HT-29 (cell line): ENCODE measurements around the gene SCLY. TPM values are rescaled to one million over a fixed set of nuclear protein-coding genes. Genes with fewer than 3 reads are reported as not detected.

ENCODE experiments used
- DNase-seq: peaks from one replicate; pipeline ENCODE4 v3.0.0-alpha.2; 2015; ENCODE audit warnings: low spot score
- total RNA-seq: library from RNA; depleted of rRNA; stranded (reverse); fragments of >200 nt; shearing (Covaris generic); gene quantifications from 2 replicates; pipeline ENCODE4 v1.2.3, GENCODE V29; 2014

The SCLY gene
- total RNA-seq, 1 experiment from 2014 or later: 41.6 TPM

DNA sequence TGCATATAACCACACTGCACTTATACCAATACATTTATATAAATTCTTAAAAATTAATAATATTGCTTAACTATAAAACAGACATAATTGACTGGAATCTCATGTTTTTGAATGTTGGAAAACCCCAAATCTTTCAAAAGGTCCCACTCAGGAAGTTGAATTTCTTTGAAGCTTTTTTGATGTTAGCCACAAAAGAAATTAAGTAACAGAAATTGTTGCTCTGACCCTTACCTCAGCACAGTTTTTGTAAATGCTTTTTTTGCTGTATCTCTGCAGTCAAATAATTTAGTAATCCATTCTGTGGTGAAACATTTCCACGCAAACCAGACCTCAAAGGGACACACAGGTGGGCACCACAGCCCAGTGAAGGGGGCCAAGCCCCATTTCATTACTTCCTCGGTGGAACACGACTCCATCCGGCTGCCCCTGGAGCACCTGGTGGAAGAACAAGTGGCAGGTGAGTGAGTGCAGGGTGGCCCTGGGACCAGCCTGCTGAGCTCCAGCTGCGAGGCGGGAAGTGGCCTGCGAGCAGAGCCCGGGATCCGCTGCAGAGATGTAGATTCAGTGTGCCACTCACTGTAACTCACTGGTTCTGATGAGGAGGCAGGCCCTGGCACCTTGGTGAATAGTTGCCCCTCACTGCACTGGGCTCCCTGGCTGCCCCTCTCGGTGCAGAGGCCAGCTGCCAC lies 8.4 kb downstream of the SCLY start:
- no peak for DNase-seq

DNA sequence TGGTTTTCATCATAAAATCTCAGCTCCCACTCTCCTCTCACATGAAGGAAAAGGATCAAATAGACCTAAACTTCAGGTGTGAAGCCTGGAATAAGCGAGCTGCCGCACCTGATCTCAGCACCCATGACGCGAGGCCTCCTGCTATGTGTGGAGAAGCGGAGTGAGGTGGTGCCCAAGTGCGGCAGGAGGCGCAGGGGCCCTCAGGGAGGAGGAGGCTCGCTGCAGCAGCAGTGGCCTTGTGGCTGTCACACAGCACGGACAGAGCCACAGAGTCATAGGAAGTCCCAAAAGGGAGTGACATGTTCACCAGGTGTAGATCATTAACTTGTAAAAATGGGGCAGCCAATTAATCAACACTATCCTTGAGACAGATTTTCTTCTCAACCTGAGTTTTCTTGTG lies 9.1 kb downstream of the SCLY start:
- DNase-seq: no peak

DNA sequence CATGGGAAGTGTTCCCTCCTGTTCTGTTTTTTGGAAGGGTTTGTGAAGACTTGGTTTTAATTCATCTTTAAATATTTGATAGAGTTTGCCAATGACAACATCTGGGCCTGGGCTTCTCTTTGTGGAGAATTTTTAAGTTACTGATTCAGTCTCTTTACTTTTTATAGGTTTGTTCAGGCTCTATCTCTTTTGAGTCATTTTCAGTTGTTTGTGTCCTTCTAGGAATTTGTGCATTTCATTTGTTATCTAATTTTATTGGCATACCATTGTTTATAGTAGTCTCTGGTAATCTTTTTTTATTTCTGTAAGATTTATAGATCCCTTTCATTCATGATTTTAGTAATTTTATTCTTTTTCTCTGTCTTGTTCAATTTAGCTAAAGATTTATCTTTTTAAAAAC lies 14.6 kb downstream of the SCLY start:
- no peak for DNase-seq

DNA sequence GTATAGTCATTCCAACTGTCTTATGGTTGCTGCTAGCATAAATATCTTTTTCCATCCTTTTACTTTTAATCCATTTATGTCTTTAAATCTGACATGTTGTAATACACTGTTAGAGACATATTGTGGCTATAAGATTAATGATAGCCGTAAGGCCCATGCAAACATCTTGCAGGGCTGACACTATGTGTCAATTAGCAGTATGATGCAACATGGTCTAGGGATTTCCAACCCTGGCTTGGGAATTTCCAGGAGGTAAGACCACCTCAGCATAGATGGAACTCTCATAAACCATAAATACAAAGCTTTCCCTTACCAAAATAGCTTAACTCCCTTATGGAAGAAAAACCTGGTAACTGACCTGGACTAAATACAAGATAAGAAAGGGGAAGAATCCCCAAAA lies 16.5 kb downstream of the SCLY start:
- no peak for DNase-seq

DNA sequence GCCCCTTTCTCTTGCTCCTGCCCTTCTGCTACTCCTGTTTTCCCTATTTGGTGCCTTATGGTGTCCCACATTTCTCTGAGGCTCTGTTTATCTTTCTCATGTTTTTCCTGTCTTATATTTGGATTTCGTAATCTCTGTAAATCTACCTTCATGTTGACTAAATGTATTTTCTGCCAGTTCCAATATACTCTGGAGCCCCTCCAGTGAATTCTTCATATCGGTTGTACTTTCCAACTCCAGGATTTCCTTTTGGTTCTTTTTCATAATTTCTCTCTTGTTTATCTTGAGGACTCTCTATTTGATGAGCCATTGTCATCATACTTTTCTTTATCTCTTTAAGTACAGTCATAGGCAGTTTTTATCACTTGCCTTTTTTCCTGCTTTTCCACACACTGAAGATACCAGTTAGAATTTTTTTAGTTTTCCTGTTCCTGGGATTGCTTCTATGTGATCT lies 19.1 kb downstream of the SCLY start:
- DNase-seq: no peak

DNA sequence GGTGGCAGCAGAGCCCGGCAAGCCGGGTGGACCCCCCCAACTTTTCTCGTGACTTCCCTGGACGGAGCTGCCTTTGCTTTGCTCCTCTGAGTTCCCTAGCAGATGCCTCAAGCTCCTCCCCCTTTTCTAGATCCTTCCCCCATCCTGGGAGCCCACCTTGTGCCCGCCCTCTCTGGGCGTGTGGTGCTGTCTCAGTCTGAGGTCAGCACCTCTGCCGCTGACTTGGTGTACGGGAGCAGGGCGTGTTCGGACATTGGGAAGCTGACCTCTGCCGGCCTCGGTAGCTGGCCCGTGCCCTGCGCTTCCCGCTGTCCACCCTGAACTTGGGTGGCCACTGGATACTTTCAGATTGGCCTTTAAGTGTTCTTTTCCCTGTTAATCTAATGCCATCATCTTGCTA lies 19.7 kb downstream of the SCLY start:
- DNase-seq: no peak

DNA sequence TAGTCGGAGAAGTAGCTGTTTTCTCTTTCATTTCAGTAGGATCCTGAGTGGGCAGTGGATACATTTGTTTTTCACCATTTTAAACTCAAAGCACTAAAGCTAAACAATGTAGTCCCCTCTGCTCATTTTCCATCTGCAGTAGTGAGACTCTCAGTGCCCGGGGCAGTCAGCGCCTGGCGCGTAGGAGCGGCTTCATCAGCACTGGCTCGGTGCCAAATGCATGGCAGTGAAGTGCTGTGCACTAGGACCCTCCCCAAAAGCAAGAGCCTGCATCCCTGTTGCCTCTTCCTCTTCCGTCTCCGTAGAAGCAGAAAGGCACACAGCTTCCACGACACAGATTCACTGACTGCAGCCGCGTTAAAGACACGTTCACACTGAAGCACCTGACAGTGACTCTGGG lies 20.3 kb downstream of the SCLY start:
- no peak for DNase-seq

DNA sequence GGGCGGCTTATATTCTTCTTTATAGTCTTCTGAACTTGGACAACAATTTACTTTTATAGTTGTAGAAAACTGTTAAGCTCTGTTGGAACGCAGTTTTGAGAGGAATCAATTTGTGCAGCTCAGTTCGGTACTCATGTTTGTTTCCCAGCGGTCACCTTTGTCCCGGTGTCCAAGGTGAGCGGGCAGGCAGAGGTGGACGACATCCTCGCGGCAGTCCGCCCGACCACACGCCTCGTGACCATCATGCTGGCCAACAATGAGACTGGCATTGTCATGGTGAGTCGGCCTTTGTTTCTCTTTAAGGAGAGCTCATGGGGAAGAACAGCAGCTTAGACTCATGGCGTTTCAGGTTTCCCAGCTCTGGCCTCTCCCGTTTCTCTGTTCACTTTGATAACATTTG lies 20.8 kb downstream of the SCLY start:
- DNase-seq: no peak

DNA sequence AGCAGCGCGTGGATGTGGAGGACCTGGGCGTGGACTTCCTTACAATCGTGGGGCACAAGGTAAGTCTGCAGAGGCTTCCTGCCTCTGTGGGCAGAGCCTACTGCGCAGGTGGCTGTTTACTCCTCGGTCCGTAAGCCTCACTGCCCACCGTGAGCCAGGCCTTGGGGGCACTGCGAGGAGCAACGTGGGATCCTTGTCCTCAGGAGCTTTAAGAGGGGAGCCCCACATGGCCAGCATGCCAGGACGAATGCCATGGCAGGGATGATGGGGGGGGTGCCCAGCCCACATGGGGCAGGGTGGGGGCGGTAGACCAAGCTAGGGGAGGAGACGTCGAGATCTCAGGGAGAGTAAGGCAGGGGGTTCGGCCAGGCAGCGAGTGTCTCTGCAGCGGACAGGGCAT lies 21.4 kb downstream of the SCLY start:
- no peak for DNase-seq

DNA sequence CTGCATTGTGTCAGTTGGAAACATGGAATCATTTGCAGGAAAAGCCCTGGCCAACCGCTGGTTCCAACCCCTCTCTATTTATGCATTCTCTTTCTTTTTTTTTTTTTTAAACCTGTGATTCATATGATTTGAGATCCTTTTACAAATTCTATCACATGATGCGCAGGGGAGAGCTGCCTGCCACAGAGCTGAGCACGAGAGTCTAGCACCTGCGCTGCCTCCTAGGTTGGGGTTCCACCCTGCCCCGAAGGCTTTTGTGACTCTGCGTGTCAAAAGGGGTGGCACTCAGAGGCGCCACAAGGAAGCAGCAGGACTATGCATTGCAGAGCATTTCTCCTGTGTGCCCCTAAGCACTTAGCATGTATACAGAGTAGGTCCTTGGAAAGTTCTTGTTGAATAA lies 22.0 kb downstream of the SCLY start:
- DNase-seq: no peak

DNA sequence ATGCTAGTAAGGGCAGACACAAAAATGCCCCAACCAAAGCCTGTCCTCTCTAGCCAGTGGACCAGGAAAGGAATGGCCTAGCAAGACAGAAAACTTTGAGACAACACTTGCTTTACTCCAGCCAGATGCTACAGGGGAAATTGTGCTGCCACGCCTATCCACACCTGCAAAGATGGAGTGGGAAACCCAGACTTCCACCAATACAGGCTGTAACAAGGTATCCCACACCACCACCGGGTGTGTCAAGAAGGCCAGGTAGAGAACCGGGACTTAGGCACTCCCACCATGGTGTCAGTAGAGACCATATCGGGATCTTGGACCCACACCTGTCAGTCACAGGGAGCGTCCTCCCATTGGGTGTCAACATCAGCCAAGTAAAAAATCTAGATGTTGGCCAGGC lies 23.1 kb downstream of the SCLY start:
- DNase-seq: no peak

DNA sequence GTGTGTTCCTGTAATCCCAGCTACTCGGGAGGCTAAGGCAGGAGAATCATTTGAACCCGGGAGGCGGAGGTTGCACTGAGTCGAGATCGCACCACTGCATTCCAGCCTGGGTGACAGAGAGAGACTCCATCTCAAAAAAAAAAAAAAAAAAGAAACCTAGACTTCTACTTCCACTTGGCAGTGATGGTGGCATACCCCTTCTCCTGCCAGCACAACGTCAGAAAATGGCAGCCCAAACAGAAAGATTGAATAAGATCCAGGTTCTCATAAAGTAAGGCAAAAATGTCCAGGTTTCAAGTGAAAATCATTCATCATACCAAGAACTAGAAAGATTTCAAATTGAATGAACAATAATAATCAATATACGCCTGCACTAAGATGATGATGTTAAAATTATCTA lies 24.0 kb downstream of the SCLY start:
- no peak for DNase-seq

DNA sequence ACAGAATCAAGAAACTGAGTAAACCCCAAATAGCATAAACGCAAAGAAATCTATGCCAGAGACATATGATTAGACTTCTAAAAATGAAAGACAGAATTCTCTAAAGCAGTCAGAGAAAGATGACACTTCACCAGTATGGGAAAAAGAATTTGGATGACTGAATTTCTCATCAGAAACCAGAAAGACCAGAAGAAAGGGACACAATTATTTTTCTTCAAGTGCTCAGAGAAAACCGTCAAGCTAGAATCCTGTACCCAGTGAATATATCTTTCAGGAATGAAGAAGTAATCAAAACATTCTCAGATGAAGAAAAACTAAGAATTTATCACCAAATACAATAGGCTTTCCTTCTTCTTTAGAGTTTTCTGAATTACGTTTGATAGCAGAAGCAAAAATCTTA lies 25.1 kb downstream of the SCLY start:
- no peak for DNase-seq

DNA sequence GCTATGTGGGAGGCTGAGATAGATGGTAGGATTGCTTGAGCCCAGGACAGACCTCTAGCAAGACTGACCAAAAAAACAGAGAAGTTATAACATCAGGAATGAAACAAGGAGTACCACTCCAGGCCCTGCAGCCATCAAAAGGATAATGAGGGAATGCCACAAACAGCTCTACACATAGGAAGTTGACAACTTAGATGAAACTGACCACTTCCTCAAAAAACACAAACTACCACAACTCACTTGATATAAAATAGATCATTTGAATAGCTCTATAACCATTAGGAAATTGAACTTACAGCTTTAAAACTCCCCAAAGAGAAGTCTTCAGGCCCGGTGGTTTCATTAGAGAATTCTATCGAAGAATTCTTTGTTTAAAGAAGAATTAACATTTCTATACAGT lies 26.4 kb downstream of the SCLY start:
- no peak for DNase-seq

DNA sequence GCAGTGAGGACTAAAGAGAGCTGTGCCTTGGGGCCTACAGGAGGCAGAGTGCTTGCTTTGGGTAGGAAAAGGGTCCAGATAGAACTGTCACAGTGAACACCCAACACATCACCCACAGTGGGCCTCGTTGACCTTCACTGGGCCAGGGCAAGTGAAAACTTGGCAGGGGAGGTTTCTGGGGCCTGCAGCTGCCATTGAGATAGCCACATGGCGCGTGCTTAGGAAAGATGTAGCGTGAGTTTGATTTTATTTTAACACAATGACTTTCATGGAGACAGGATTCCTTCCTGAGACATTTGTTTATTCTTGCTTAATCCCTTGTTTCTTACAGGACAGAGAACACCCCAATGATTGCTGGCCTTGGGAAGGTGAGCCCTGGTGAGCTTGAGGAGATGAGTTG lies 30.1 kb downstream of the SCLY start:
- DNase-seq: no peak

DNA sequence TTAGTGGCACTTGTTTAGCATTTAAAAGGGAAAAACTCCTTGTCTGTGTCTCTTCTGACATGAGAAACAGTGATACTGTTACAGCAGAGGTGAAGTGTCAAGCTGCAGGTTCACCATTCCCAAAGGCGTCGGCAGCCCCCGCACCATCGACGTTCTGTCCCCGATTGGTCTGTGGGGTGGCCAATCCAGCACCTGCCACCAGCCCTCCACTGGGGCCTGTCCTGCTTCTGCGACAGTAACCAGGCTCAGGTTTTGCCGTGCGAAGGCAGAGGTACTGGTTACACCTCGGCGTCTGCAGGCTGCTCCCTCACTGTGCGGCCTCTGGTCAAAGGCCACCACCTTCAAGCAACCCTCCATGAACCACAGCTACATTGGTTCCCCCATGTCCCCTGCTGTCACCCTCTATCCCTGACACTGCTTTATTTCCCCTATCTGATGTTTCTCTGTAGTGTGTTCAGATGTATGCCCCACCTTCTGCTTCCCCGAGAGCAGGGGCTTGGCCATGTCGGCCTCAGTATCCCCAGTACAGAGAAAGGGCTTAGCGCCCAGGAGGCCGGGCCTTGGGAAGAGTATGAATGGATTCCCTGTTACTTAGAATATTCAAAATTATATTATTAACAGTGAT lies 30.7 kb downstream of the SCLY start:
- DNase-seq: no peak

DNA sequence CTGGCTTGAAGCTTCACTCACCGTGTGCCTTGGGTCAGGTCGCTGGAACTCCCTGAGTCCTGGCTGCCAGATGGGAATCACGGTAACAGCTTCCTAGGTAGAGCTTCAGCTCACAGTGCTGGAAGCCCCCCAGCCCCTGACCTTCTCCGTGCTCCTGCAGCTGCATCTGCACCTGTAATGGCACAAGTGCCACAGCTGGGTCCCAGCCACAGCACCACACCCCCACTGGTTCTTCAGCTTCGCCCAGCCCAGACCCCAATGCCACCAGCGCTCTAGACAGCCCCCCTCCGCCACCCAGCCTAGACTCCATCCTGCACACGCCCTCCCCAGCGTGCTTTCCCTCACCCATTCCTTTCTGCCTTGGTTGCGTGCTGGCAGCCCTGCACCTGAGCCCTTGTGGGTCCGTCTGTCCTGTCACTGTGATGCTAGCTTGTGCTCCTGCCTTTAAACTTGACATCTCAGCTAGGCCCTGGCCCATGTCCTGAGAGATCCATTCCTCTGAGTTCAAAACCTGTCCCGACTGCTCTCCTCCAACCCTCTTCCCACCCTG lies 31.8 kb downstream of the SCLY start:
- no peak for DNase-seq

DNA sequence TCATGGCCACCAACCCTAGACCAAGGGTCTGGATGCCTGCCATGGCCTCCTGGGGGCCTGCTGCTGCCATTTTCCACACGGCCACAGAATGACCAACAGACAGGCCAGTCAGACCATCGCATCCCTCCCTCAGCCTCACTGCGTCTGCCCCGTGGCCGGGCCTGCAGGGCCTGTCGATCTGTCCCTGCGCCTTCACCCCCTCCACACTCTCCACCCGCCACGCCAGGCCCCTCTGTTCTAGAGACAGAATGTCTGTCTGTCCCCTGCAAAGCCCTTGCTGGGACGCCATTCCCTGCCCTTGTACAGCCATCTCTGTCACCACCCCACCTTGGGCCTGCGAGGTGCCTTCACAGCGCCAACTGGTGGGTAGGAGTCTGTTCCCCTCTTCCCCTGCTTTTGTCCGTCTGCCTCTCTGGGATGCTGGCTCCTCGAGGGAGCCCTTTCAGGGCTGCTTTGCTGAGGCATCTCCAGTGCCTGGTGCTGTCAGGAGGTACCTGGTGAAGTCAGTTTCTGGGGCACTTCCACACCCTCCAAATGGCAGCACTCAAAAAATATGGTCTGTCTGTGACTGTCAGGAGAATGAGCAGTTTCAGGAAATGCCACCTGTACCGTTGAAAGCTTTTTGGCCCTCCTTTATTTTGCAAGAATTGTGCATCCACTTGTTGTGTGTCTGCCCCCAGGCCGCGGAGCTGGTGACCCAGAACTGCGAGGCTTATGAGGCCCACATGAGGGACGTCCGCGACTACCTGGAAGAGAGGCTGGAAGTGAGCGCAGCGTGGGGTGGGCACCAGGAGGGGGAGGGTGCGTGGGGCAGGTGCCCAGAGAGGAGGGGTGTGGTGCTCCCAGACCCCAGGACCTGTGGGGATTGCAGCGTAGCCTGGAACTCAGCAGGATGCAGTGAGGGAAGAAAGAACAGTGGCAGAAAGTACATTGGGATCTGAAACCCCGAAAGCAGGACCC lies 32.7 kb downstream of the SCLY start:
- no peak for DNase-seq

DNA sequence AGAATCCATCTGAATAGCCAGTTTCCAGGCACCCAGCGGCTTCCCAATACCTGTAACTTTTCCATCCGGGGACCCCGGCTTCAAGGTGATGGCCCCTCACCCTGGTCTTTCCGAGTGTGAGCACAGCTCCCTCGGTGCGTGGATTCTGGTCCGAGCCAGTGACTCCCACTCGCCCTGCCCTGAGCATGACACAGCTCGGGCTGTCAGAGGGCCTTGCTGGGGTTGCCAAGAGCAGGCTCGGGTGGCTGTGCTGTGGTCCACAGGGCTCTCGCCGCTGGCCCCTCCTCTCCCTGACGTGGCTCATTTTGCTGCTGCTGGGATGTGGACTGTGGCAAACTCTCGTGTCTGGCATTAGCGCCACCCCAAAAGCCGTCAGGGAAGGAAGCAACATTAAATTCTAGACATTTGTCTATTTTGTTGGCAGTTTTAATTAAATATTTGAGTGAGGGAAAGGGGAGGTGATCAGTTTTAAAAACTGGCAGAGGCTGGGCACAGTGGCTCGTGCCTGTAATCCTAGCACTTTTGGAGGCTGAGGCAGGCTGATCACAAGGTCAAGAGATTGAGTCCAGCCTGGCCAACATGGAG lies 33.7 kb downstream of the SCLY start:
- DNase-seq: no peak

DNA sequence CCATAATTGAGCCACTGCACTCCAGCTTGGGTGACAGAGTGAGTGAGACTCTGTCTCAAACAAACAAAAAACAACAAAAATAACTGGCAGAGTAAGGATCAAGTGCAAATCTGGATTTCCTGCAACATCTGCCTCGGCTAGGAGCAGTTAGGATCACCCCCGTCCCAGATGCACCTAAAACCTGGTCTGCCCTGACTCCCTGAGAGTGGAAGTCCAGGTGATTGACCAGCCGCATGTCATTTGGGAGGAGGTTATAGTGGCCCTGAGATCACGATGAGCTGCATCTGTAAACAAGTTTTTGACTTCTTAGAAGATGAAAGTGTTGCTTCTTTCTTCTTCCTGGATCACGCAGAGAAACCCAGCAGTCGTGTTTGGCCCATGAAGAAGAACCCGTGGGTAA lies 34.3 kb downstream of the SCLY start:
- DNase-seq: no peak

DNA sequence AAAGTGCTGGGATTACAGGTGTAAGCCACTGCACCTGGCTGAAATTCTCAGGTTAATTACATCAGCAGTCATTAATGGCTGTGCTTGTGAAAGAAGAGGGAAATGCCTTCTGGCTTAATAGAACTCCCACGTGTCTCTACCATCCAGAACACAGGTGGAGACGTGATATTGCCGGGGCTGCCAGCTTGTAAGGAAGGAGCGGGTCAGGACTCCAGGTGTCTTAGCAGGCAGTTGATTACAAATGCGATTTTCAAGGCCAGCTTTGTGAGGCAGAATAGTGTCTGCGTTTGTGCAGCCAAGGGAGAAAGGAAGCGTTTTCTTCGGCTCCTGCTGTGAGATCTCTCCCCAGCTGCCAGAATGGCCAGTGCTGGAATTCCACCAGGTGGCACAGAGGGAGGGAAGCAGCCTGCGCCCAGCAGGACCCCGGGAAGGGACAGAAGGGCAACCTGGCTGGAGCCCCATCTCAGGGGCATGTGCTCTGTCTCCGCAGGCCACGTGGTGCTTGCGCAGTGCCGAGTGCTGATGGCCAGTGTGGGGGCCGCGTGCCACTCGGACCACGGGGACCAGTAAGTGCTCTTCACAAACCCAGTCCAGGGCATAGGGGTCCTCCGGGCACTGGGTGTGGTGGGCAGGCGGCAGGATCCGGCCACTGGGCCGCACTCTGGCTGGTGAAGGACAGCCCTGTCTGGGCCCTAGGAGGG lies 35.7 kb downstream of the SCLY start:
- no peak for DNase-seq
